GM21390 (cell line): ENCODE results near the gene PRAMEF4.
"Not testable (repeated sequence)": the region's sequence is repeated elsewhere in the genome, so short reads cannot be mapped to it uniquely, and the experiment has no call there.

Experiments
- ATAC-seq: cut with Tn5 transposase; IDR thresholded peaks from one replicate; pipeline ENCODE4 v1.9.1; 2021; ENCODE audit not compliant: unreplicated experiment

PRAMEF4 gene

DNA sequence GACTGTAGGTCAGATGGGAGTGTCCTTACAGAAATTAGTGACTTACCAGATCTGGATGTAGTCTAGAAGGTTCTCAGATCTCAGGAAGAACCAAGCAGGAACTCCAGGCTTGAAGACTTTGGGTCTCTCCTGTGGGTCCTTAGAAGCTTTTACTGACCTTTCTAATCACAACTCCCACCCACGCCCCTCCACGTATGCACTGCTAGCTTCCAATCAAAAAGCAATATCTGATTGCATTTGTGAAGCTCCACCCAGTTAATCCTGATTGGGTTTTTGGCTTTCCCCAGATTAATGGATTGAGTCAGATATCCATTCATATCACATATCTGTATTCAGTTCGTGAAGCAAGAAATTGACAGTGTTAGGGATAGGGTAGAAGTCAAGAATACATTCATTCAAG is at the start of gene PRAMEF4:
Gene PRAMEF4 (minus strand): TSS at position 101 of the 400 bp plus-strand sequence. CDS start 2,807 bp downstream, outside the sequence.
- ATAC-seq, result not testable (repeated sequence)

DNA sequence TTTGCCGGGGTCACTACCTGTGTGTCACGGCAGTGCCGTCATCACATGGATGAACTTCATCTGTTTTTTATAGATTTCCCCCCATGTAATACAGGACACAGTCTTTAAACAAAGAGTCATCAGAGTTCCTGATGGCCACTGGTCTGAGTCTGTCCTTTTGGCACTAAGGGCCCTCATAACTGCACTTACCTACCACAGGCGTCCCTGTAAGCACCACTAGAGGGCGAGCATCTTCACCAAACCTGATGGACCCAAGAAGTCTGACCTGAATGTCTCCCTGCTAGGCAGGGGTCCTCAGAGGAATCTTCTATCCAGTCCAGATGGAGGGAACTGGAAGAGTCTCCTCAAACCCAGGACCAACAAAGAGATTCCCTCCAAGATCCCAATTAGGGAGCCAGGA is 38.4 kb upstream of the PRAMEF4 start:
- not testable (repeated sequence) for ATAC-seq

DNA sequence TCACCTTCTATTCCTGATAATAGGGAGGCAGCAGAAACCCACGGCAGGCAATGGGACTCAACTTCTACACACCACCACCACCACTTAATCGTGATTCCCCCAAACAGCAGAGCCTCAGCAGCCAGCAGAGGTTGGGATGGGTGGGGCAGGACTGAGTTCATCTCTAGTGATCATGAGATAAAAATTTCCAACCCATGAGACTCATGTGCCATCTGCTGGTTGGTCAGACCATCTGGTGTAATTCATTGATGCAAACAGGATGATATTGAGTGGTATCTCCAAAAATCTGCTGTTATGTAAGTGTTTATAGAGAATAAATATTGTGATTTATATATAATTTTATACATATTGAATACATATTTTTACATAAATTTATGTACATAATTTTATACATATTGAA is 35.7 kb upstream of the PRAMEF4 start:
- not testable (repeated sequence) for ATAC-seq

DNA sequence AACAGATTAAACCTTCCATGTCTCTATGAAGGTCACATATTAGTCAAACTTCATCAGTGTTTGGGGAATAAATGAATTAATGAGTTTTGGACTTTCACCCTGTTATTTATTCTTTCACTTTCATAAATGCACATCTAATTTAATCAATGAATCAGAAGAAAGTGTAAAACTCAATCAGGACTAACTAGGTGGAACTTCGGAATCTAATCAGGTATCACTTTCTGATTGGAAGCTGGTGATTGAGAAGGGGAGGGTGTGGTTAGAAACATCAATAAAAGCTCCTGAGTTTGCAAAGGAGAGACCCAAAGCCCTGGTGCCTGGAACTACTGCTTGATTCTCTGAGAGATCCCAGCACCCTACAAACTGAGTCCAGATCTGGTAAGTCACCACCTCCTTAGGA is 30.3 kb upstream of the PRAMEF4 start, which contains the start of gene PRAMEF7:
Gene PRAMEF7 (plus strand): TSS at position 301 of the 400 bp plus-strand sequence. CDS start 1,083 bp downstream, outside the sequence.
- not testable (repeated sequence) for ATAC-seq

DNA sequence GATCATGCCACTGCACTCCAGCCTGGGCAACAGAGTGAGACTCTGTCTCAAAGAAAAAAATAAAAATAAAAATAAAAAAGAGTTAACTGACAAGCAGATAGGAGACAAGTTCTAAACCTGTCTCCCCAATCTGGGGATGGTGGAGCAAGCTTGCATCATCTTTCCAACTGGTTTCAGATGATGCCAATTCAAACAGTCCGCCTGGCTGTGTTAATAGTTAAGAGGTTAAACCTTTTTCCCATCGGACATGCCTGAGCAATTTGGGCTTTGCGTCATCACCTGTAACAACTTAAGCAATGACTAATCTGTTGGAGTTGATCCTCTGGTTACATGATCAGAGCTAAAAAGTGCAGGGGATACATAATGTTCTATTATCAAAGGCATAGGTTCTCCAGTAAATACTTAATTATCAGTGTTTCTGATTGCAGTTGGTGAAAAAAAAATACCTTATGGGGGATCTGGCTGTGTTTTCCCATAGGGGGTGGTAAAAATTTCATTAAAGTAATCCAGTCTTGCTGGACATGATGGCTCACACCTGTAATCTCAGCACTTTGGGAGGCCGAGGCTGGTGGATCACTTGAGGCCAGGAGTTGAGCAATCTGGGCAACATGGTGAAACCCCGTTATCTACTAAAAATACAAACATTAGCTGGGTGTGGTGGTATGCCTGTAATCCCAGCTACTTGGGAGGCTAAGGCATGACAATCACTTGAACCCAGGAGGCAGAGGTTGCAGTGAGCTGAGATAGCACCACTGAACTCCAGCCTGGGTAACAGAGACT is 18.0 kb upstream of the PRAMEF4 start:
- not testable (repeated sequence) for ATAC-seq

DNA sequence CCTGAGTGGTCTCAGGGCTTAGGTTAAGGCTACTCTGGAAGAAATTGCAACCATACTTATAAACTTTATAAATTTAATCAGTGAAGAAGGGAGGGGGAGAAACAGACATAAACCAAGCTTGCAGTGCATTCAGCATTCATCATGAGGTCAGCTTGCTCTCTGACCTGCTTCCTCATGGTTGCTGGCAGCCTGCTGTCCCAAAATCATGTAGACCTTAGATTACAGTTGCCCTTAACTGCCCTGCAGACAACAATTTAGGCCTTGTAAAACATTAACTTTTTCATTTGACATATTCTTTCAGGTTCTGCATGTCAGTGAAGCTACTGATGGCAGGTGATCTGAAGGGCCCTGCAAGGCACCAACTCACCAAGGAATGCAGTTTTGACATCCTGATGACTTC is 13.2 kb upstream of the PRAMEF4 start:
- not testable (repeated sequence) for ATAC-seq

DNA sequence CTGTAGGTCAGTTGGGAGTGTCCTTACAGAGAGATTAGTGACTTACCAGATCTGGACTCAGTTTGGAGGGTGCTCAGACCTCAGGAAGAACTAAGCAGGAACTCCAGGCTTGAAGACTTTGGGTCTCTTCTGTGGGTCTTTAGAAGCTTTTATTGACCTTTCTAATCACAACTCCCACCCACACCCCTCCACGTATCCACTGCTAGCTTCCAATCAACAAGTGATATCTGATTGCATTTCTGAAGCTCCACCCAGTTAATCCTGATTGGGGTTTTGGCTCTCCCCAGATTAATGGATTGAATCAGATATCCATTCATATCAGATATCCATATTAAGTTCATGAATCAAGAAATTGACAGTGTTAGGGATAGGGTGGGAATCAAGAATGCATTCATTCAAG is 12.2 kb upstream of the PRAMEF4 start, which contains the start of gene PRAMEF10:
Gene PRAMEF10 (minus strand): TSS at position 101 of the 400 bp plus-strand sequence. CDS start 2,423 bp downstream, outside the sequence.
- ATAC-seq, result not testable (repeated sequence)

DNA sequence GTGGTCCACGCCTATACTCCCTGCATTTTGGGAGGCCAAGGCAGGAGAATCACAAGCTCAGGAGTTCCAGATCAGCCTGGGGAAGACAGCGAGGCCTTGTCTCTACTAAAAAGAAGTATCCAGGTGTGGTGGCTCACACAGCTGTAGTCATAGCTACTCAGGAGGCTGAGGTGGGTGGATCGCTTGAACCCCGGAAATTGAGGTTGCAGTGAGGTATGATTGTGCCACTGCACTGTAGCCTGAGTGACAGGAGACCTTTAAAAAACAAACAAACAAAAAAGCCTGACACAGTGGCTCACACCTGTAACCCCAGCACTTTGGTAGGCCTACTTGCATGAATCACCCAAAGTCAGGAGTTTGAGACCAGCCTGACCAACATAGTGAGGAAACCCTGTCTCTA is 7.5 kb downstream of the PRAMEF4 start:
- not testable (repeated sequence) for ATAC-seq

DNA sequence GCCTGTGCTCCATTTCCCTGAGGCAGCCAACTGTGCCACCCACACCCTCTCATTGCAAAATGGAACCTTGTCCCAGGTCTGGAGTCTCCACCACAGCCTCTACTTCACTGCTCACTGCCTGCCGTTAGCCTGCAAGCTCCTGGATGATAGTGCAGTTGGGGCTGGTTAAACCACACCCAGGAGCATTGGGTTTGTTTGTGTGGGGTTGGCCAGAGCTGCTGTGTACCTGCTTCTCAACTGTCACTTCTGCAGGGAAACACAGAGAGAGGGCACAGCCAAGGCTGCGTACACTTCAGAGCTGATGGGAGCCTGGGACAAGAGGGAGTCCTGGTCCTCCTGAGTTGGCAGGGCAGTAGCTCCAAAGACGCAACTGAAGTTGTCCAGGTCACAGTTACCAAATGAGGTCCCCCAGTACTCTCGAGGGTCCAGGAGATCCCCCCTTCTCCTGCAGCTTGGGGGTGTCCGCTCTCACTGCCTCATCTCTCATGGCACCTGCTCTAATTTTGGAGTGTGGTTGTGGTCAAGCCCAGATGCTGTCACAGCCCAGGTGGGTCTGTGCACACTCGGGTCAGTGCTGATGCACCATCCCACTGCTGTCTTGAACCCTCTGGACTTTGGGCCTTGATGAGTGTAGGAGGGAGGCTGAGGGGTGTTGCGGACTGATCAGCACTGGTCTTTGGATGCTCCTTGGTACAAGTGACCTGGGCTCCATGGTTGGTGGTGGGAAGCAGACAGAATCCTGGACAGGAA is 22.7 kb downstream of the PRAMEF4 start:
- ATAC-seq, result not testable (repeated sequence)

DNA sequence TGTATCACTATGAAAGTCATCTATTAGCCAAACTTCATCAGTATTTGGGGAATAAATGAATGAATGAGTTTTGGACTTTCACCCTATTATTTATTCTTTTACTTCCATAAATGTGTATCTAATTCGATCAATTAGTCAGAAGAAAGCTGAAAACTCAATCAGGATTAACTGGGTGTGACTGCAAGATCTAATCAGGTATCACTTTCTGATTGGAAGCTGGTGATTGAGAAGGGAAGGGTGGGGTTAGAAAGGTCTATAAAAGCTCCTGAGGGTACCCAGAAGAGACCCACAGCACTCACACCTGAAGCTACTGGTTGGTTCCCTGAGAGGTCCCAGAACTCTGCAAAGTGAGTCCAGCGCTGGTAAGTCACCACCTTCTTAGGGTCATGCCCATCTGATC is 29.2 kb downstream of the PRAMEF4 start, which contains the start of gene PRAMEF2:
Gene PRAMEF2 (plus strand): TSS at position 301 of the 400 bp plus-strand sequence. CDS start 1,924 bp downstream, outside the sequence.
- not testable (repeated sequence) for ATAC-seq

DNA sequence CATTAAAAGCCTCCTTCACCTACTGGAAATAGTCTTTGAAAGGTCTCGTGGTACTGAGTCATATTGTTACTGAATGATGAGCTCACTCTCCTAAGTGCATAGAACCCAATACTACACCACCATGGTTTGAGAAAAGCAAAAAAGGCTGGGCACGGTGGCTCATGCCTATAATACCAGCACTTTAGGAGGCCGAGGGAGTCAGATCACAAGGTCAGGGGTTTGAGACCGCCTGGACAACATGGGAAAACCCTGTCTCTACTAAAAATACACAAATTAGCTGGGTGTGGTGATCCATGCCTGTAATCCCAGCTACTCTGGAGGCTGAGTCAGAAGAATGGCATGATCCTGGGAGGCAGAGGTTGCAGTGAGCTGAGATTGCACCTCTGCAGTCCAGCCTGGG is 34.2 kb downstream of the PRAMEF4 start:
- ATAC-seq, result no peak

DNA sequence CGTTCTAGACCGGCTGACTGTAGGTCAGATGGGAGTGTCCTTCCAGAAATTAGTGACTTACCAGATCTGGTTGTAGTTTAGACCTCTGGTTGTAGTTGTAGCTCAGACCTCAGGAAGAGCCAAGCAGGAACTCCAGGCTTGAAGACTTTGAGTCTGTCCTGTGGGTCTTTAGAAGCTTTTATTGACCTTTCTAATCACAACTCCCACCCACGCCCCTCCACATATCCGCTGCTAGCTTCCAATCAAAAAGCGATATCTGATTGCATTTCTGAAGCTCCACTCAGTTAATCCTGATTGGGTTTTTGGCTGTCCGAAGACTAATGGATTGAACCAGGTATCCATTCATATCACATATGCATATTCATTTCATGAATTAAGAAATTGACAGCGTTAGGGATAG is 37.4 kb downstream of the PRAMEF4 start, which contains the start of gene HNRNPCL1:
Gene HNRNPCL1 (minus strand): TSS at position 101 of the 400 bp plus-strand sequence. CDS start 431 bp downstream, outside the sequence.
- not testable (repeated sequence) for ATAC-seq

DNA sequence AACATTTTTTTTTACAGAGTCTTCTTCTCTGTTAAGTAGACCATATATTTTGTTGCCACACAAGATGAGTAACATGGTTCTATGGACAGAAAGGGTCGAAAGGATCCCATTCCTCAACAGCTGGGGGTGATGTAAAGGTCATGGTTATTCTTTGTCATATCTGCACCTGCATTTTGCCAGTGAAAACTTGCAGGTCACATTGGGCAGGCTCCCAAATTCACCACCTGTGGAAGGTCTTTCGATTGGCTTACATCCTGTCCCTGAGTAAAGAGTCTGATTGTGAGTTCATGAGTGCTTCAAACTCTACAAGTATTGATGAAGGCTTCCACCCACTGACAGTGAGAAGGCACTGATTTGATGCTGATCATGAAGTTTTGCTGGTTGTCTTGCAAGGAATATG is 52.8 kb downstream of the PRAMEF4 start:
- ATAC-seq, result not testable (repeated sequence)

DNA sequence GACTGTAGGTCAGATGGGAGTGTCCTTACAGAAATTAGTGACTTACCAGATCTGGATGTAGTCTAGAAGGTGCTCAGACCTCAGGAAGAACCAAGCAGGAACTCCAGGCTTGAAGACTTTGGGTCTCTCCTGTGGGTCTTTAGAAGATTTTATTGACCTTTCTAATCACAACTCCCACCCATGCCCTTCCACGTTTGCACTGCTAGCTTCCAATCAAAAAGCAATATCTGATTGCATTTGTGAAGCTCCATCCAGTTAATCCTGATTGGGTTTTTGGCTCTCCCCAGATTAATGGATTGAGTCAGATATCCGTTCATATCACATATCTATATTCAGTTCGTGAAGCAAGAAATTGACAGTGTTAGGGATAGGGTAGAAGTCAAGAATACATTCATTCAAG is 54.7 kb downstream of the PRAMEF4 start, which contains the start of gene PRAMEF11:
Gene PRAMEF11 (minus strand): TSS at position 101 of the 400 bp plus-strand sequence. CDS start 2,621 bp downstream, outside the sequence.
- not testable (repeated sequence) for ATAC-seq
